HEK293T (cell line): Measurements from ENCODE around the gene GOLGA6A.

Source experiments
- CTCF ChIA-PET: fragments of 350-600 bp; formaldehyde crosslinking; extraction: SDS; loops from one replicate; lab custom pipeline; 2021; ENCODE audit warnings: antibody characterized with exemption, inconsistent platforms; lab: Yijun Ruan, JAX
- POLR2A ChIA-PET: fragments of 350-600 bp; formaldehyde crosslinking; extraction: SDS; loops from one replicate; lab custom pipeline; 2020; ENCODE audit warnings: antibody characterized with exemption, inconsistent platforms; lab: Yijun Ruan, JAX
- DNase-seq: peaks from one replicate; pipeline ENCODE4 v3.0.0; 2012; ENCODE audit warnings: mixed read lengths; ENCODE audit errors: extremely low spot score
- ARNT ChIP-seq: fragments of 450-650 bp; IDR thresholded peaks from 2 replicates; pipeline ENCODE4 v1.6.1; 2017; ENCODE audit warnings: mild to moderate bottlenecking
- BHLHE40 ChIP-seq: fragments of 450-650 bp; IDR thresholded peaks from 2 replicates; pipeline ENCODE4 v1.6.1; 2016; ENCODE audit warnings: mild to moderate bottlenecking, moderate library complexity, borderline replicate concordance
- CTBP1 ChIP-seq: fragments of 450-650 bp; IDR thresholded peaks from 2 replicates; pipeline ENCODE4 v1.6.1; 2016; ENCODE audit warnings: borderline replicate concordance
- ELF4 ChIP-seq: fragments of 450-650 bp; IDR thresholded peaks from 2 replicates; pipeline ENCODE4 v1.6.1; 2017; ENCODE audit warnings: antibody characterized with exemption
- FOXA1 ChIP-seq: fragments of 450-650 bp; IDR thresholded peaks from 2 replicates; pipeline ENCODE4 v1.6.1; 2016; ENCODE audit warnings: mild to moderate bottlenecking
- FOXK2 ChIP-seq: fragments of 450-650 bp; IDR thresholded peaks from 2 replicates; pipeline ENCODE4 v1.6.1; 2016; ENCODE audit warnings: mild to moderate bottlenecking
- FOXM1 ChIP-seq: fragments of 450-650 bp; IDR thresholded peaks from 2 replicates; pipeline ENCODE4 v1.6.1; 2017; ENCODE audit warnings: mild to moderate bottlenecking, borderline replicate concordance
- HDGF ChIP-seq: fragments of 450-650 bp; IDR thresholded peaks from 2 replicates; pipeline ENCODE4 v1.6.1; 2017; ENCODE audit warnings: antibody characterized with exemption, borderline replicate concordance
- L3MBTL2 ChIP-seq: fragments of 450-650 bp; conservative IDR thresholded peaks from 2 replicates; pipeline ENCODE4 v1.6.1; 2016; ENCODE audit warnings: mild to moderate bottlenecking
- LEF1 ChIP-seq: fragments of 450-650 bp; IDR thresholded peaks from 2 replicates; pipeline ENCODE4 v1.6.1; 2017; ENCODE audit warnings: mild to moderate bottlenecking, borderline replicate concordance
- NFRKB ChIP-seq: fragments of 450-650 bp; IDR thresholded peaks from 2 replicates; pipeline ENCODE4 v1.6.1; 2016; ENCODE audit warnings: mild to moderate bottlenecking, moderate library complexity
- PKNOX1 ChIP-seq: fragments of 450-650 bp; IDR thresholded peaks from 2 replicates; pipeline ENCODE4 v1.6.1; 2016
- SP1 ChIP-seq: fragments of 450-650 bp; IDR thresholded peaks from 2 replicates; pipeline ENCODE4 v1.6.1; 2017
- SUZ12 ChIP-seq: fragments of 450-650 bp; IDR thresholded peaks from 2 replicates; pipeline ENCODE4 v1.6.1; 2016; ENCODE audit warnings: mild to moderate bottlenecking
- TARDBP ChIP-seq: fragments of 450-650 bp; IDR thresholded peaks from 2 replicates; pipeline ENCODE4 v1.6.1; 2016
- ZNF384 ChIP-seq: fragments of 450-650 bp; IDR thresholded peaks from 2 replicates; pipeline ENCODE4 v1.6.1; 2016

The GOLGA6A gene

GRCh38 chr15:74045636-74046274, 36.6 kb downstream of the GOLGA6A start:
- POLR2A ChIA-PET, result no interaction called here
- TF ChIP-seq HDGF, result no peak
- TF ChIP-seq FOXA1, result no peak
- TF ChIP-seq FOXM1, result no peak
- TF ChIP-seq PKNOX1, result no peak
- no peak for TF ChIP-seq SUZ12
- TF ChIP-seq ARNT, result no peak
- TF ChIP-seq FOXK2, result no peak
- CTCF ChIA-PET, result interaction anchor here (0.7 to 1.3 kb wide), 2 partner anchors 94 to 275 kb away, joined by 3 read pairs; no protein-coding TSS in a partner anchor
- no peak for DNase-seq

GRCh38 chr15:74045184-74045583, 37.2 kb downstream of the GOLGA6A start:
- POLR2A ChIA-PET, result no interaction called here
- CTCF ChIA-PET, result interaction anchor here (1.3 kb wide), 1 partner anchor 94 kb away, joined by 3 read pairs; no protein-coding TSS in a partner anchor
- no peak for DNase-seq
- TF ChIP-seq SP1, result no peak
- TF ChIP-seq ARNT, result no peak
- TF ChIP-seq ELF4, result no peak

- ChIA-PET CTCF (interaction anchor here (0.7 to 1.3 kb wide), 2 partner anchors 9 to 93 kb away, joined by 3 to 4 read pairs; no protein-coding TSS in a partner anchor), POLR2A (no interaction called here)
- TF ChIP-seq ELF4 (no peak), TARDBP (no peak)
- no peak for DNase-seq
These were observed 37.9 kb downstream of the GOLGA6A start for GRCh38 chr15:74044267-74045110.

- POLR2A ChIA-PET, result interaction anchor here (1.0 kb wide), 1 partner anchor 49 kb away, joined by 3 read pairs; the partner anchor contains the start of gene PML
- DNase-seq, result no peak
- CTCF ChIA-PET, result interaction anchor here (0.5 to 1.1 kb wide), 4 partner anchors 10 to 77 kb away, joined by 3 to 4 read pairs (median 3); no protein-coding TSS in a partner anchor
- TF ChIP-seq LEF1 (no peak), FOXM1 (no peak), ZNF384 (no peak), L3MBTL2 (no peak), ELF4 (no peak), ARNT (no peak)
These were observed 38.7 kb downstream of the GOLGA6A start for GRCh38 chr15:74043425-74044266.

- ChIA-PET CTCF (interaction anchor here (0.5 to 1.1 kb wide), 3 partner anchors 21 to 78 kb away, joined by 3 read pairs; no protein-coding TSS in a partner anchor), POLR2A (interaction anchor here (1.0 kb wide), 1 partner anchor 49 kb away, joined by 3 read pairs; the partner anchor contains the start of gene PML)
- TF ChIP-seq ELF4, result no peak
- no peak for TF ChIP-seq L3MBTL2
- TF ChIP-seq NFRKB, result no peak
- TF ChIP-seq FOXK2, result no peak
- TF ChIP-seq SP1, result no peak
- no peak for TF ChIP-seq HDGF
- TF ChIP-seq FOXM1, result no peak
- TF ChIP-seq TARDBP, result no peak
- no peak for TF ChIP-seq PKNOX1
- TF ChIP-seq FOXA1, result no peak
- no peak for TF ChIP-seq LEF1
- no peak for DNase-seq
These were observed 39.5 kb downstream of the GOLGA6A start for GRCh38 chr15:74042603-74043424.

GRCh38 chr15:74041777-74042435, 40.4 kb downstream of the GOLGA6A start:
- TF ChIP-seq BHLHE40 (no peak), TARDBP (no peak), ELF4 (no peak), SP1 (no peak), ZNF384 (no peak), CTBP1 (no peak), FOXM1 (no peak), FOXK2 (no peak), ARNT (no peak), NFRKB (no peak), HDGF (no peak), LEF1 (no peak), L3MBTL2 (no peak), SUZ12 (no peak), FOXA1 (no peak), PKNOX1 (no peak)
- CTCF ChIA-PET, result no interaction called here
- no peak for DNase-seq
- POLR2A ChIA-PET, result no interaction called here
